Measurements from ENCODE around the gene NKX1-1. TPM values are rescaled to one million over a fixed set of nuclear protein-coding genes. Genes with fewer than 3 reads are reported as not detected.

The NKX1-1 gene
- total RNA-seq, 4 donors from 2014 or later, result not detected

DNA sequence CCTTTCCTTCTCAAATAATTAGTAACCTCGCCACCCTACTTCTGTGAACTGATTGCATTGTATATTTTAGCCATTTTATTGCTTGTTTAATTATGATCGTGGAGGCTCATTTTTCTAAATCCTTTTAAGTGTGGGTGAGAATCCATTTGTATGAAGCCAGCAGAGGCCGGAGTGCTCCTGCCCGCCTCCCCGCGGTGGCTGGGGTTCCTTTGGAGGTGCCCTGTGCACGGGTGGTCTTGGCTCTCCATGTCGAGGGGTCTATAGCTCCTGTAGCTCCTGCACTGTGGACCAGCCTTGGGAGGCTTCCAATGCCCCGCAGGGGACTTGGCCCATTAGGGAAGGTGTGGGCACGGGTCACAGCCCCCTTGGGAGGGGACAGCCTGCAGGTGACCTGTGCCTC is 44.2 kb downstream of the NKX1-1 start:
- H3K4me3 ChIP-seq (ENCODE audit: low read depth, poor library complexity, severe bottlenecking), result no peak overlapping the region
- 88 to 91% methylated on average over 10 of the region's 10 CpGs for WGBS, 2 donors
- DNase-seq (ENCODE audit: low spot score in 2 of 2), result no peak
- intact Hi-C loops (cut with DNase I; ENCODE audit: low total_unique reads), result no loop called here
- TF ChIP-seq, protein P1, sequence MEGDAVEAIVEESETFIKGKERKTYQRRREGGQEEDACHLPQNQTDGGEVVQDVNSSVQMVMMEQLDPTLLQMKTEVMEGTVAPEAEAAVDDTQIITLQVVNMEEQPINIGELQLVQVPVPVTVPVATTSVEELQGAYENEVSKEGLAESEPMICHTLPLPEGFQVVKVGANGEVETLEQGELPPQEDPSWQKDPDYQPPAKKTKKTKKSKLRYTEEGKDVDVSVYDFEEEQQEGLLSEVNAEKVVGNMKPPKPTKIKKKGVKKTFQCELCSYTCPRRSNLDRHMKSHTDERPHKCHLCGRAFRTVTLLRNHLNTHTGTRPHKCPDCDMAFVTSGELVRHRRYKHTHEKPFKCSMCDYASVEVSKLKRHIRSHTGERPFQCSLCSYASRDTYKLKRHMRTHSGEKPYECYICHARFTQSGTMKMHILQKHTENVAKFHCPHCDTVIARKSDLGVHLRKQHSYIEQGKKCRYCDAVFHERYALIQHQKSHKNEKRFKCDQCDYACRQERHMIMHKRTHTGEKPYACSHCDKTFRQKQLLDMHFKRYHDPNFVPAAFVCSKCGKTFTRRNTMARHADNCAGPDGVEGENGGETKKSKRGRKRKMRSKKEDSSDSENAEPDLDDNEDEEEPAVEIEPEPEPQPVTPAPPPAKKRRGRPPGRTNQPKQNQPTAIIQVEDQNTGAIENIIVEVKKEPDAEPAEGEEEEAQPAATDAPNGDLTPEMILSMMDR (IDR thresholded peaks at IDR 0.05), result no peak
- TF ChIP-seq POLR2A (IDR thresholded peaks at IDR 0.05), result no peak

DNA sequence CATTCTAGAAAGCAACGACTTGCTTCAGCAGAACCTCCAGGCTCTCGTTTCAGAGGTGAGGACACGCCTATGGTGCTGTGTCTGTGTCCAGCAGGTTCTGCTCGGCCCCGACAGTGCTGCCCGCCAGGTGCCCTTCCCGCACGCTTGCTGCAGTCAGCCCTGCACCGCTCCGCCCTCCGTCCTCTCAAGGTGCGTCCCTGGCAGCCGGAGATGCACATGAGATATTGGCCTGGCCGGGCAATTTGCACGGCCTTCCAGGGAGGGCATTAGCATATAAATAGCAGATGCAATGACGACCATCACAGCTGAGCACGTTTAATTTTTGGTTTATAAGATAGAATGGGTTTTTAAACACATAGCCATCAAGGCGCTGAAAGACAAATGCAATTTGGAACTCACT is 44.8 kb downstream of the NKX1-1 start:
- no peak overlapping the region for H3K4me3 ChIP-seq (ENCODE audit: low read depth, poor library complexity, severe bottlenecking)
- 87 to 89% methylated on average over 18 of the region's 18 CpGs for WGBS, 2 donors
- no peak for DNase-seq (ENCODE audit: low spot score in 2 of 2)
- TF ChIP-seq, protein P1 (IDR thresholded peaks at IDR 0.05), result no peak
- intact Hi-C loops (cut with DNase I; ENCODE audit: low total_unique reads), result no loop called here

DNA sequence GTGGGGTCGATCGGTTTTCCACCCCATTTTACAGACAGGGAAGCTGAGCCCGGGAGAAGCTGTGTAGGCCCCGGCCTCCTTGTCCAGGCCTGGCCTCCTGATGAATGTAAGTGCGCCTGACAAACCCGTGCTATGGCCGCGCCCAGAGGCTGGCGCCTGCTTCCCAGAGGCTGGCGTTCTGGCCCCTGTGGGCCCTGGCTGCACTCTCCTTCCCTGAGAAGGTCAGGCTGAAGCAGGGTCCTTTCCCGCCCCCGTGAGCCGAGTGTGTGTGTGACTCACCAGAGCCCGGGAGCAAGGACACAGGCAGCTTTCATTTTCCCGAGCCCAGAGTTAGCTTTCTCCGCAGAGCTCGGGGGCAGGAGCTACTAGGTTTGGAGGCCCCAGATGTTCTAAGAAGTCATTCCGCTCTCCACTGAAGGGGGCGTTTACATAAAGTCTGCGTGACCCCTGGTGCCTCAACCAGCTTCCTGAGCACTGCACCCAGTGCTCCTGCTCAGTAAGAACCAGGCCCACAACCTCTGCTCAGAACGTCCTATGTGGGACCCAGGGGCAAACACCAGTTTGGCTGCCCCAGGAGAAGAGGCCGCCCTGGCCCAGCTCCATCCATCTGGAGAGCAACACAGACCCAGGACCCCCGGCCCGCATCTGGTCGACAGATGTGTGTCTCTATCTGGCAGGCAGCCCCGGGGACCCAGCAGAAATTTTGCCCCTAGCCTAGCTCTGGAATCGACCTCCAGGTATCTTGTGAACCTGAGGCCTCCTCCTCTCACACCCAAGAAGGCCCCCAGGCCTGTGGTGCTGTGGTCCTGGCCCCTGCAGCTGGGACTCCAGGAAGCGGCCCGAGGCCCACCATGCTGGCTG is 45.6 kb downstream of the NKX1-1 start:
- no peak overlapping the region for H3K4me3 ChIP-seq (ENCODE audit: low read depth, poor library complexity, severe bottlenecking)
- 80 to 85% methylated on average over 21 to 29 of the region's 29 CpGs for whole genome bisulfite sequencing, 2 donors
- TF ChIP-seq, protein P1 (IDR thresholded peaks at IDR 0.05), result no peak
- no peak for DNase-seq (ENCODE audit: low spot score in 2 of 2)
- intact Hi-C loops (cut with DNase I; ENCODE audit: low total_unique reads), result no loop called here

- TF ChIP-seq, protein P1 (IDR thresholded peaks at IDR 0.05), result no peak
- no peak for TF ChIP-seq POLR2A (IDR thresholded peaks at IDR 0.05)
These were observed 46.3 kb downstream of the NKX1-1 start for GRCh38 chr4:1359976-1360375.

DNA sequence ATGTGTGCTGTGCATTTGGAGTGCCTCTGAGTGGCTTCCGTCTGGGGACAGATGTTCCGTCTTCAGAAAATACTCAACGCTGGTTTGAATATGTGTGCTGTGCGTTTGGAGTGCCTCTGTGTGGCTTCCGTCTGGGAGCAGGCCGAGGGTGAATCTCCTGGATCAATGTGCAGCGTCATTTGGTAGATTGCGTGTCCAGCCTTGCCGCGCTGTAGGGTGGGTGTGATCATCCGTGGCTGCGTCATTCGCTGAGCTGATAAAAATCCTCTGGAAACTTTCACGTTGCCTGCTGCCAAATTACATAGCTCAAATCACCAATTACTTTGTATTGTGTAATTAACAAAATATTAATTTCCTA is 47.1 kb downstream of the NKX1-1 start:
- no peak overlapping the region for H3K4me3 ChIP-seq (ENCODE audit: low read depth, poor library complexity, severe bottlenecking)
- DNase-seq (ENCODE audit: low spot score in 2 of 2), result no peak
- WGBS, 2 donors, result 83% methylated on average over 14 of the region's 14 CpGs
- TF ChIP-seq, protein P1 (IDR thresholded peaks at IDR 0.05), result no peak
- TF ChIP-seq POLR2A (IDR thresholded peaks at IDR 0.05), result no peak
- intact Hi-C loops (cut with DNase I; ENCODE audit: low total_unique reads), result loop anchor here (10.0 kb wide), 1 partner anchor 246 kb away; no protein-coding TSS in a partner anchor

More at GRCh38 chr4:1359976-1360375, 46.3 kb downstream of the NKX1-1 start:
- 85 to 91% methylated on average over 13 to 16 of the region's 16 CpGs for WGBS, 2 donors
- intact Hi-C loops (cut with DNase I; ENCODE audit: low total_unique reads), result loop anchor here (10.0 kb wide), 1 partner anchor 245 kb away; no protein-coding TSS in a partner anchor
- no peak for DNase-seq (ENCODE audit: low spot score in 2 of 2)
- no peak overlapping the region for H3K4me3 ChIP-seq (ENCODE audit: low read depth, poor library complexity, severe bottlenecking)
